ENCODE results near the gene CYP51A1. TPM values are rescaled to one million over a fixed set of nuclear protein-coding genes. Genes with fewer than 3 reads are reported as not detected.

The CYP51A1 gene
- total and polyA plus RNA-seq, 2 of the 13 experiments (the other 11 are each of a cell fraction or from before 2014, with no cell fraction given) = 15.4 to 260 TPM

DNA sequence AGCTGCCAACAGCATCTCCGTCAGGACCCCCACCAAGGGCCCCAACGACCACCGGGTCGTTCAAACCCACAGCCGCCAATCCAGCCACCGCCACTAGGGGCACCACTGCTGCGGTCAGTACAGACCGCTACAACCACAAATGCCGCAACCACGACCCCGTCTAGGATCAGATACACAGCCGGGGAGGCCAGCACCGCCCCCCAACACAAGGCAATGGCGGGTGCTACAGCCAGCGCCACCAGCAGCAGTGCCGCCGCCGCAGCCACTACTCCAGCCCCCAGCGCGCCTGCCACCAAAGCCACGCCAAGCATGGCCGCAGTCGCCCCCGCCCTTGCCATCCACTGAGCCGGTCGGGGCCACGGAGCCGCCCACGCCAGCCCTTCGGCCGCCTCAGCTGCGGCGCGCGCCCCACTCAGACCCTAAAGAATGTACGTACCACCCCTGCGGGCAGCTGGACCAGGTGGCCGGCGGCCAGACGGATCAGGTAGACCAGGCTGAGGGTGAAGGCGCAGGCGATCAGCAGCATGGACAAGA is 473 bp downstream of the CYP51A1 start (continued):
- TF ChIP-seq, protein P1, sequence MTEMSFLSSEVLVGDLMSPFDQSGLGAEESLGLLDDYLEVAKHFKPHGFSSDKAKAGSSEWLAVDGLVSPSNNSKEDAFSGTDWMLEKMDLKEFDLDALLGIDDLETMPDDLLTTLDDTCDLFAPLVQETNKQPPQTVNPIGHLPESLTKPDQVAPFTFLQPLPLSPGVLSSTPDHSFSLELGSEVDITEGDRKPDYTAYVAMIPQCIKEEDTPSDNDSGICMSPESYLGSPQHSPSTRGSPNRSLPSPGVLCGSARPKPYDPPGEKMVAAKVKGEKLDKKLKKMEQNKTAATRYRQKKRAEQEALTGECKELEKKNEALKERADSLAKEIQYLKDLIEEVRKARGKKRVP (CRISPR knock-in tag; IDR thresholded peaks at IDR 0.05) = peak in 1 of 2 experiments; percentile 19; a peak in 1 of 4 replicates
- TF ChIP-seq FOXC1 (CRISPR knock-in tag; IDR thresholded peaks at IDR 0.05; ENCODE audit: borderline replicate concordance) (peak; percentile 48; the same call in 1 of the 2 replicates), KAT8 (CRISPR knock-in tag; IDR thresholded peaks at IDR 0.05) (no peak), ZBTB20 (CRISPR knock-in tag; IDR thresholded peaks at IDR 0.05; ENCODE audit: borderline replicate concordance, low read depth) (peak; percentile 31; the same call in 1 of the 2 replicates), MAFK (conservative IDR thresholded peaks at IDR 0.05 in 1 of 2, IDR thresholded peaks at IDR 0.05 in 1 of 2; ENCODE audit: low read length in 2 of 2) (no peak), TCF7L2 (IDR thresholded peaks at IDR 0.05; ENCODE audit: low read depth, low read length) (no peak), MXI1 (IDR thresholded peaks at IDR 0.05; ENCODE audit: borderline replicate concordance, low read depth, low read length) (peak; percentile 39; the same call in 1 of the 3 replicates), ZNF547 (CRISPR knock-in tag; IDR thresholded peaks at IDR 0.05) (no peak), BORCS8-MEF2B (CRISPR knock-in tag; IDR thresholded peaks at IDR 0.05) (no peak; the same call in 1 of the 2 replicates), ZSCAN25 (CRISPR knock-in tag; IDR thresholded peaks at IDR 0.05) (peak; percentile 55; the same call in 1 of the 2 replicates), MIER3 (CRISPR knock-in tag; IDR thresholded peaks at IDR 0.05; ENCODE audit: borderline replicate concordance) (0 out of 2 replicates have a peak, but pooled peaks have one; percentile 24), MYC (CRISPR knock-in tag; IDR thresholded peaks at IDR 0.05; ENCODE audit: borderline replicate concordance) (peak; percentile 70), HMG20A (CRISPR knock-in tag; IDR thresholded peaks at IDR 0.05; ENCODE audit: borderline replicate concordance) (no peak), KDM2A (CRISPR knock-in tag; IDR thresholded peaks at IDR 0.05; ENCODE audit: borderline replicate concordance, low read depth) (peak; percentile 46), ZBTB42 (CRISPR knock-in tag; IDR thresholded peaks at IDR 0.05) (no peak; the same call in 1 of the 2 replicates), PLRG1 (conservative IDR thresholded peaks at IDR 0.05) (no peak), KAT7 (CRISPR knock-in tag; IDR thresholded peaks at IDR 0.05; ENCODE audit: borderline replicate concordance) (peak; percentile 71; the same call in 1 of the 2 replicates), ZFP36L2 (CRISPR knock-in tag; IDR thresholded peaks at IDR 0.05) (peak; percentile 84), FOXO1 (CRISPR knock-in tag; IDR thresholded peaks at IDR 0.05) (peak; percentile 22; the same call in 1 of the 2 replicates), RFXANK (CRISPR knock-in tag; IDR thresholded peaks at IDR 0.05) (no peak), ZNF619 (CRISPR knock-in tag; IDR thresholded peaks at IDR 0.05) (peak; percentile 44; the same call in 1 of the 2 replicates)
- TF ChIP-seq, protein P2, sequence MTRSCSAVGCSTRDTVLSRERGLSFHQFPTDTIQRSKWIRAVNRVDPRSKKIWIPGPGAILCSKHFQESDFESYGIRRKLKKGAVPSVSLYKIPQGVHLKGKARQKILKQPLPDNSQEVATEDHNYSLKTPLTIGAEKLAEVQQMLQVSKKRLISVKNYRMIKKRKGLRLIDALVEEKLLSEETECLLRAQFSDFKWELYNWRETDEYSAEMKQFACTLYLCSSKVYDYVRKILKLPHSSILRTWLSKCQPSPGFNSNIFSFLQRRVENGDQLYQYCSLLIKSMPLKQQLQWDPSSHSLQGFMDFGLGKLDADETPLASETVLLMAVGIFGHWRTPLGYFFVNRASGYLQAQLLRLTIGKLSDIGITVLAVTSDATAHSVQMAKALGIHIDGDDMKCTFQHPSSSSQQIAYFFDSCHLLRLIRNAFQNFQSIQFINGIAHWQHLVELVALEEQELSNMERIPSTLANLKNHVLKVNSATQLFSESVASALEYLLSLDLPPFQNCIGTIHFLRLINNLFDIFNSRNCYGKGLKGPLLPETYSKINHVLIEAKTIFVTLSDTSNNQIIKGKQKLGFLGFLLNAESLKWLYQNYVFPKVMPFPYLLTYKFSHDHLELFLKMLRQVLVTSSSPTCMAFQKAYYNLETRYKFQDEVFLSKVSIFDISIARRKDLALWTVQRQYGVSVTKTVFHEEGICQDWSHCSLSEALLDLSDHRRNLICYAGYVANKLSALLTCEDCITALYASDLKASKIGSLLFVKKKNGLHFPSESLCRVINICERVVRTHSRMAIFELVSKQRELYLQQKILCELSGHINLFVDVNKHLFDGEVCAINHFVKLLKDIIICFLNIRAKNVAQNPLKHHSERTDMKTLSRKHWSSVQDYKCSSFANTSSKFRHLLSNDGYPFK (CRISPR knock-in tag; IDR thresholded peaks at IDR 0.05; ENCODE audit: borderline replicate concordance) = no peak
- TF ChIP-seq, protein P3, sequence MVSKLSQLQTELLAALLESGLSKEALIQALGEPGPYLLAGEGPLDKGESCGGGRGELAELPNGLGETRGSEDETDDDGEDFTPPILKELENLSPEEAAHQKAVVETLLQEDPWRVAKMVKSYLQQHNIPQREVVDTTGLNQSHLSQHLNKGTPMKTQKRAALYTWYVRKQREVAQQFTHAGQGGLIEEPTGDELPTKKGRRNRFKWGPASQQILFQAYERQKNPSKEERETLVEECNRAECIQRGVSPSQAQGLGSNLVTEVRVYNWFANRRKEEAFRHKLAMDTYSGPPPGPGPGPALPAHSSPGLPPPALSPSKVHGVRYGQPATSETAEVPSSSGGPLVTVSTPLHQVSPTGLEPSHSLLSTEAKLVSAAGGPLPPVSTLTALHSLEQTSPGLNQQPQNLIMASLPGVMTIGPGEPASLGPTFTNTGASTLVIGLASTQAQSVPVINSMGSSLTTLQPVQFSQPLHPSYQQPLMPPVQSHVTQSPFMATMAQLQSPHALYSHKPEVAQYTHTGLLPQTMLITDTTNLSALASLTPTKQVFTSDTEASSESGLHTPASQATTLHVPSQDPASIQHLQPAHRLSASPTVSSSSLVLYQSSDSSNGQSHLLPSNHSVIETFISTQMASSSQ (IDR thresholded peaks at IDR 0.05; ENCODE audit: low read depth) = no peak
- TF ChIP-seq, protein P3 (CRISPR knock-in tag; IDR thresholded peaks at IDR 0.05; ENCODE audit: borderline replicate concordance) = no peak

Data from HepG2 (cell line).